HEK293 (cell line): ENCODE data around the gene DNAJC4.
A peak's percentile ranks its signal among the peaks of the same experiment; 100 is the strongest.

Experiments
- GLIS2 ChIP-seq: fragments of 450-650 bp; formaldehyde crosslinking; IDR thresholded peaks from 2 replicates; pipeline ENCODE4 v1.5.1; 2016; ENCODE audit warnings: missing biosample characterization, missing genetic modification characterization
- MYNN ChIP-seq: fragments of 450-650 bp; formaldehyde crosslinking; IDR thresholded peaks from 2 replicates; pipeline ENCODE4 v1.5.1; 2016; ENCODE audit warnings: missing biosample characterization, missing genetic modification characterization, borderline replicate concordance
- OVOL3 ChIP-seq: fragments of 450-650 bp; formaldehyde crosslinking; IDR thresholded peaks from 2 replicates; pipeline ENCODE4 v1.5.1; 2016; ENCODE audit warnings: missing biosample characterization, missing genetic modification characterization
- SETDB1 ChIP-seq: IDR thresholded peaks from one replicate; pipeline ENCODE4 v1.6.1; 2017; ENCODE audit warnings: mild to moderate bottlenecking, low read length, moderate library complexity, mixed read lengths; ENCODE audit not compliant: insufficient read length
- ZBTB21 ChIP-seq: fragments of 450-650 bp; formaldehyde crosslinking; IDR thresholded peaks from 2 replicates; pipeline ENCODE4 v1.5.1; 2017; ENCODE audit warnings: missing biosample characterization, missing genetic modification characterization
- ZNF121 ChIP-seq: fragments of 450-650 bp; formaldehyde crosslinking; IDR thresholded peaks from 2 replicates; pipeline ENCODE4 v1.5.1; 2016; ENCODE audit warnings: missing biosample characterization, missing genetic modification characterization
- ZNF133 ChIP-seq: fragments of 450-650 bp; formaldehyde crosslinking; IDR thresholded peaks from 2 replicates; pipeline ENCODE4 v1.5.1; 2016; ENCODE audit warnings: missing biosample characterization, missing genetic modification characterization
- ZNF311 ChIP-seq: fragments of 450-650 bp; formaldehyde crosslinking; IDR thresholded peaks from 2 replicates; pipeline ENCODE4 v1.5.1; 2017; ENCODE audit warnings: missing biosample characterization, missing genetic modification characterization, borderline replicate concordance
- ZNF341 ChIP-seq: fragments of 450-650 bp; formaldehyde crosslinking; IDR thresholded peaks from 2 replicates; pipeline ENCODE4; 2016; ENCODE audit warnings: low read depth, missing biosample characterization, missing genetic modification characterization
- ZNF354C ChIP-seq: fragments of 450-650 bp; formaldehyde crosslinking; IDR thresholded peaks from 2 replicates; pipeline ENCODE4 v1.5.1; 2016; ENCODE audit warnings: missing biosample characterization, missing genetic modification characterization, low read depth, borderline replicate concordance
- ZNF366 ChIP-seq: fragments of 450-650 bp; formaldehyde crosslinking; conservative IDR thresholded peaks from 2 replicates; pipeline ENCODE4 v1.5.1; 2016; ENCODE audit warnings: missing biosample characterization, missing genetic modification characterization
- ZNF394 ChIP-seq: fragments of 450-650 bp; formaldehyde crosslinking; IDR thresholded peaks from 2 replicates; pipeline ENCODE4 v1.5.1; 2016; ENCODE audit warnings: missing biosample characterization, missing genetic modification characterization, mild to moderate bottlenecking, moderate library complexity, borderline replicate concordance
- ZNF426 ChIP-seq: fragments of 450-650 bp; formaldehyde crosslinking; IDR thresholded peaks from 2 replicates; pipeline ENCODE4 v1.5.1; 2017; ENCODE audit warnings: missing biosample characterization, missing genetic modification characterization, mild to moderate bottlenecking, inconsistent platforms, moderate library complexity
- ZNF600 ChIP-seq: fragments of 450-650 bp; formaldehyde crosslinking; IDR thresholded peaks from 2 replicates; pipeline ENCODE4 v1.5.1; 2016; ENCODE audit warnings: missing biosample characterization, missing genetic modification characterization
- ZNF776 ChIP-seq: fragments of 450-650 bp; formaldehyde crosslinking; IDR thresholded peaks from 2 replicates; pipeline ENCODE4 v1.5.0; 2017; ENCODE audit warnings: missing biosample characterization, missing genetic modification characterization, borderline replicate concordance
- ZNF785 ChIP-seq: fragments of 450-650 bp; formaldehyde crosslinking; IDR thresholded peaks from 2 replicates; pipeline ENCODE4 v1.5.1; 2016; ENCODE audit warnings: missing biosample characterization, missing genetic modification characterization
- ZNF843 ChIP-seq: fragments of 450-650 bp; formaldehyde crosslinking; IDR thresholded peaks from 2 replicates; pipeline ENCODE4 v1.5.1; 2016; ENCODE audit warnings: missing biosample characterization, missing genetic modification characterization
- ZSCAN16 ChIP-seq: fragments of 450-650 bp; formaldehyde crosslinking; IDR thresholded peaks from 2 replicates; pipeline ENCODE4 v1.5.1; 2016; ENCODE audit warnings: missing biosample characterization, missing genetic modification characterization
- ZSCAN23 ChIP-seq: fragments of 450-650 bp; formaldehyde crosslinking; IDR thresholded peaks from 2 replicates; pipeline ENCODE4 v1.5.1; 2016; ENCODE audit warnings: missing biosample characterization, missing genetic modification characterization
- ZXDB ChIP-seq: fragments of 450-650 bp; formaldehyde crosslinking; IDR thresholded peaks from 2 replicates; pipeline ENCODE4 v1.5.1; 2016; ENCODE audit warnings: missing biosample characterization, missing genetic modification characterization
- TF ChIP-seq, protein P1 (sequence below): fragments of 450-650 bp; formaldehyde crosslinking; IDR thresholded peaks from 2 replicates; pipeline ENCODE4 v1.5.1; 2016; ENCODE audit warnings: missing biosample characterization, missing genetic modification characterization
- TF ChIP-seq, protein P2 (sequence below): fragments of 450-650 bp; formaldehyde crosslinking; IDR thresholded peaks from 2 replicates; pipeline ENCODE4 v1.5.1; 2016; ENCODE audit warnings: missing biosample characterization, missing genetic modification characterization
- TF ChIP-seq, protein P3 (sequence below): sonication (generic); formaldehyde crosslinking; IDR thresholded peaks from 2 replicates; pipeline ENCODE4 v1.8.1; 2022; ENCODE audit warnings: mild to moderate bottlenecking, moderate library complexity, missing genetic modification reagents
- TF ChIP-seq, protein P4 (sequence below): fragments of 450-650 bp; formaldehyde crosslinking; conservative IDR thresholded peaks from 2 replicates; pipeline ENCODE4 v1.5.1; 2016; ENCODE audit warnings: low read depth, missing biosample characterization, missing genetic modification characterization
- TF ChIP-seq, protein P5 (sequence below): fragments of 450-650 bp; IDR thresholded peaks from 2 replicates; pipeline ENCODE4 v1.5.1; 2018; ENCODE audit warnings: missing biosample characterization, mild to moderate bottlenecking, missing genetic modification characterization
- TF ChIP-seq, protein P6 (sequence below): fragments of 450-650 bp; formaldehyde crosslinking; IDR thresholded peaks from 2 replicates; pipeline ENCODE4 v1.5.1; 2016; ENCODE audit warnings: missing biosample characterization, missing genetic modification characterization

DNAJC4 gene

DNA sequence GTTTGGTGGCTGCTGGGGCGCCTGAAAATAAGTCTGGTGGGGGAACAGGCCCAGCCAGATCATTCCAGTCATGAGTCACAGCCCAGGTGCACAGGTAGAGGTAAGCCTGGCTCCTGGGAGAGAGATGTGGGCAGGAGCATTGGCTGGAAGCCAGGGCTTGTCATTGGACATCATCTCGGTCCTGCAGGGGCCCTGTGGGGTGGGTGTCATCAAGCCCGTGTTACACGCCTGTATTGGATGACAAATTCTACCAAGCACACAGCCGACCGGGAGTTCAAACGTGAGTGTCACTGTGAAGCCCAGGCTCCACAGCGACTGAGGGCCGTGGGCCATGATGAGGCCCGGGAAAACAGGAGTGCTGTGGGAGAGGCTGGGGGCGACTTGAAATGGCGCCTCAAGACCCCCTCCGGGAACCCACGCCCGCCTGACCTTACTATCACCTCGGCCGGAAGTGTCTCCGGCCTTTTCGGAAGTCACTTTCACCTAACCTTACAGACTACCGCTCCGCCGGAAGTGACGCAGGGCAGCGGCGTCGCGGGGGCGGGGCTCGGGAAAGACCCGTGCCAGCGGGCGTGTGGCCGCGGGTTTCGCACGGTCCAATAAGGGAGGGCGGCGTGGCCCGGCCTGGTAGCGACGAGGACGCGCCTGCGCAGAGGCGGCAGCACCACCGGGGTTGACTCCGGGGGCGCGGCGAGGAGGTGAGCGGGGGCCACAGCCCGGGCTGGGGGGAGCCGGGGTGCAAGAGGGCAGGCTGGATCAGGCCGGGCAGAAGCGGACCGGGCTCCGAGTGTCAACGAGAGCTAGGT lies 10.3 kb downstream of the DNAJC4 start, which contains the start of gene FKBP2 (continued):
- TF ChIP-seq ZSCAN16 (no peak), GLIS2 (tag by site-specific recombination) (peak; percentile 73), ZNF341 (tag by site-specific recombination) (peak; percentile 8; the same call in 1 of the 2 replicates), ZNF600 (no peak), ZXDB (tag by site-specific recombination) (peak; percentile 66), ZNF311 (no peak), ZSCAN23 (no peak), ZNF785 (no peak), MYNN (tag by site-specific recombination) (no peak), ZNF121 (tag by site-specific recombination) (no peak), ZNF776 (tag by site-specific recombination) (no peak), ZNF426 (tag by site-specific recombination) (no peak), ZNF354C (no peak), ZNF394 (tag by site-specific recombination) (no peak), OVOL3 (tag by site-specific recombination) (no peak), ZNF133 (tag by site-specific recombination) (no peak), SETDB1 (no peak), ZBTB21 (tag by site-specific recombination) (0 out of 2 replicates have a peak, but pooled peaks have one; percentile 58), ZNF843 (tag by site-specific recombination) (0 out of 2 replicates have a peak, but pooled peaks have one; percentile 10), ZNF366 (tag by site-specific recombination) (no peak)
- TF ChIP-seq, protein P1, sequence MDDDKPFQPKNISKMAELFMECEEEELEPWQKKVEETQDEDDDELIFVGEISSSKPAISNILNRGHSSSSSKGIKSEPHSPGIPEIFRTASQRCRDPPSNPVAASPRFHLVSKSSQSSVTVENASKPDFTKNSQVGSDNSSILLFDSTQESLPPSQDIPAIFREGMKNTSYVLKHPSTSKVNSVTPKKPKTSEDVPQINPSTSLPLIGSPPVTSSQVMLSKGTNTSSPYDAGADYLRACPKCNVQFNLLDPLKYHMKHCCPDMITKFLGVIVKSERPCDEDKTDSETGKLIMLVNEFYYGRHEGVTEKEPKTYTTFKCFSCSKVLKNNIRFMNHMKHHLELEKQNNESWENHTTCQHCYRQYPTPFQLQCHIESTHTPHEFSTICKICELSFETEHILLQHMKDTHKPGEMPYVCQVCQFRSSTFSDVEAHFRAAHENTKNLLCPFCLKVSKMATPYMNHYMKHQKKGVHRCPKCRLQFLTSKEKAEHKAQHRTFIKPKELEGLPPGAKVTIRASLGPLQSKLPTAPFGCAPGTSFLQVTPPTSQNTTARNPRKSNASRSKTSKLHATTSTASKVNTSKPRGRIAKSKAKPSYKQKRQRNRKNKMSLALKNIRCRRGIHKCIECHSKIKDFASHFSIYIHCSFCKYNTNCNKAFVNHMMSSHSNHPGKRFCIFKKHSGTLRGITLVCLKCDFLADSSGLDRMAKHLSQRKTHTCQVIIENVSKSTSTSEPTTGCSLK (tag by site-specific recombination), result no peak
- TF ChIP-seq, protein P2, sequence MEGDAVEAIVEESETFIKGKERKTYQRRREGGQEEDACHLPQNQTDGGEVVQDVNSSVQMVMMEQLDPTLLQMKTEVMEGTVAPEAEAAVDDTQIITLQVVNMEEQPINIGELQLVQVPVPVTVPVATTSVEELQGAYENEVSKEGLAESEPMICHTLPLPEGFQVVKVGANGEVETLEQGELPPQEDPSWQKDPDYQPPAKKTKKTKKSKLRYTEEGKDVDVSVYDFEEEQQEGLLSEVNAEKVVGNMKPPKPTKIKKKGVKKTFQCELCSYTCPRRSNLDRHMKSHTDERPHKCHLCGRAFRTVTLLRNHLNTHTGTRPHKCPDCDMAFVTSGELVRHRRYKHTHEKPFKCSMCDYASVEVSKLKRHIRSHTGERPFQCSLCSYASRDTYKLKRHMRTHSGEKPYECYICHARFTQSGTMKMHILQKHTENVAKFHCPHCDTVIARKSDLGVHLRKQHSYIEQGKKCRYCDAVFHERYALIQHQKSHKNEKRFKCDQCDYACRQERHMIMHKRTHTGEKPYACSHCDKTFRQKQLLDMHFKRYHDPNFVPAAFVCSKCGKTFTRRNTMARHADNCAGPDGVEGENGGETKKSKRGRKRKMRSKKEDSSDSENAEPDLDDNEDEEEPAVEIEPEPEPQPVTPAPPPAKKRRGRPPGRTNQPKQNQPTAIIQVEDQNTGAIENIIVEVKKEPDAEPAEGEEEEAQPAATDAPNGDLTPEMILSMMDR, result no peak
- TF ChIP-seq, protein P3, sequence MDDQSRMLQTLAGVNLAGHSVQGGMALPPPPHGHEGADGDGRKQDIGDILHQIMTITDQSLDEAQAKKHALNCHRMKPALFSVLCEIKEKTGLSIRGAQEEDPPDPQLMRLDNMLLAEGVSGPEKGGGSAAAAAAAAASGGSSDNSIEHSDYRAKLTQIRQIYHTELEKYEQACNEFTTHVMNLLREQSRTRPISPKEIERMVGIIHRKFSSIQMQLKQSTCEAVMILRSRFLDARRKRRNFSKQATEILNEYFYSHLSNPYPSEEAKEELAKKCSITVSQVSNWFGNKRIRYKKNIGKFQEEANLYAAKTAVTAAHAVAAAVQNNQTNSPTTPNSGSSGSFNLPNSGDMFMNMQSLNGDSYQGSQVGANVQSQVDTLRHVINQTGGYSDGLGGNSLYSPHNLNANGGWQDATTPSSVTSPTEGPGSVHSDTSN (CRISPR knock-in tag), result no peak; the same call in 1 of the 2 replicates
- TF ChIP-seq, protein P4, sequence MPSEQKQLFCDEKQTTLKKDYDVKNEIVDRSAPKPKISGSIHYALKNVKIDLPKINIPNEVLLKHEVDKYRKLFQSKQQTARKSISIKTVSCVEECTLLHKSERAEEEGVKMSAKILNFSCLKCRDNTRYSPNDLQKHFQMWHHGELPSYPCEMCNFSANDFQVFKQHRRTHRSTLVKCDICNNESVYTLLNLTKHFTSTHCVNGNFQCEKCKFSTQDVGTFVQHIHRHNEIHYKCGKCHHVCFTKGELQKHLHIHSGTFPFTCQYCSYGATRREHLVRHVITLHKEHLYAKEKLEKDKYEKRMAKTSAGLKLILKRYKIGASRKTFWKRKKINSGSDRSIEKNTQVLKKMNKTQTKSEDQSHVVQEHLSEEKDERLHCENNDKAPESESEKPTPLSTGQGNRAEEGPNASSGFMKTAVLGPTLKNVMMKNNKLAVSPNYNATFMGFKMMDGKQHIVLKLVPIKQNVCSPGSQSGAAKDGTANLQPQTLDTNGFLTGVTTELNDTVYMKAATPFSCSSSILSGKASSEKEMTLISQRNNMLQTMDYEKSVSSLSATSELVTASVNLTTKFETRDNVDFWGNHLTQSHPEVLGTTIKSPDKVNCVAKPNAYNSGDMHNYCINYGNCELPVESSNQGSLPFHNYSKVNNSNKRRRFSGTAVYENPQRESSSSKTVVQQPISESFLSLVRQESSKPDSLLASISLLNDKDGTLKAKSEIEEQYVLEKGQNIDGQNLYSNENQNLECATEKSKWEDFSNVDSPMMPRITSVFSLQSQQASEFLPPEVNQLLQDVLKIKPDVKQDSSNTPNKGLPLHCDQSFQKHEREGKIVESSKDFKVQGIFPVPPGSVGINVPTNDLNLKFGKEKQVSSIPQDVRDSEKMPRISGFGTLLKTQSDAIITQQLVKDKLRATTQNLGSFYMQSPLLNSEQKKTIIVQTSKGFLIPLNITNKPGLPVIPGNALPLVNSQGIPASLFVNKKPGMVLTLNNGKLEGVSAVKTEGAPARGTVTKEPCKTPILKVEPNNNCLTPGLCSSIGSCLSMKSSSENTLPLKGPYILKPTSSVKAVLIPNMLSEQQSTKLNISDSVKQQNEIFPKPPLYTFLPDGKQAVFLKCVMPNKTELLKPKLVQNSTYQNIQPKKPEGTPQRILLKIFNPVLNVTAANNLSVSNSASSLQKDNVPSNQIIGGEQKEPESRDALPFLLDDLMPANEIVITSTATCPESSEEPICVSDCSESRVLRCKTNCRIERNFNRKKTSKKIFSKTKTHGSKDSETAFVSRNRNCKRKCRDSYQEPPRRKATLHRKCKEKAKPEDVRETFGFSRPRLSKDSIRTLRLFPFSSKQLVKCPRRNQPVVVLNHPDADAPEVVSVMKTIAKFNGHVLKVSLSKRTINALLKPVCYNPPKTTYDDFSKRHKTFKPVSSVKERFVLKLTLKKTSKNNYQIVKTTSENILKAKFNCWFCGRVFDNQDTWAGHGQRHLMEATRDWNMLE (tag by site-specific recombination), result peak; percentile 79
- TF ChIP-seq, protein P5, sequence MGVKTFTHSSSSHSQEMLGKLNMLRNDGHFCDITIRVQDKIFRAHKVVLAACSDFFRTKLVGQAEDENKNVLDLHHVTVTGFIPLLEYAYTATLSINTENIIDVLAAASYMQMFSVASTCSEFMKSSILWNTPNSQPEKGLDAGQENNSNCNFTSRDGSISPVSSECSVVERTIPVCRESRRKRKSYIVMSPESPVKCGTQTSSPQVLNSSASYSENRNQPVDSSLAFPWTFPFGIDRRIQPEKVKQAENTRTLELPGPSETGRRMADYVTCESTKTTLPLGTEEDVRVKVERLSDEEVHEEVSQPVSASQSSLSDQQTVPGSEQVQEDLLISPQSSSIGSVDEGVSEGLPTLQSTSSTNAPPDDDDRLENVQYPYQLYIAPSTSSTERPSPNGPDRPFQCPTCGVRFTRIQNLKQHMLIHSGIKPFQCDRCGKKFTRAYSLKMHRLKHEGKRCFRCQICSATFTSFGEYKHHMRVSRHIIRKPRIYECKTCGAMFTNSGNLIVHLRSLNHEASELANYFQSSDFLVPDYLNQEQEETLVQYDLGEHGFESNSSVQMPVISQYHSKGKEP (tag by site-specific recombination), result no peak
- TF ChIP-seq, protein P6, sequence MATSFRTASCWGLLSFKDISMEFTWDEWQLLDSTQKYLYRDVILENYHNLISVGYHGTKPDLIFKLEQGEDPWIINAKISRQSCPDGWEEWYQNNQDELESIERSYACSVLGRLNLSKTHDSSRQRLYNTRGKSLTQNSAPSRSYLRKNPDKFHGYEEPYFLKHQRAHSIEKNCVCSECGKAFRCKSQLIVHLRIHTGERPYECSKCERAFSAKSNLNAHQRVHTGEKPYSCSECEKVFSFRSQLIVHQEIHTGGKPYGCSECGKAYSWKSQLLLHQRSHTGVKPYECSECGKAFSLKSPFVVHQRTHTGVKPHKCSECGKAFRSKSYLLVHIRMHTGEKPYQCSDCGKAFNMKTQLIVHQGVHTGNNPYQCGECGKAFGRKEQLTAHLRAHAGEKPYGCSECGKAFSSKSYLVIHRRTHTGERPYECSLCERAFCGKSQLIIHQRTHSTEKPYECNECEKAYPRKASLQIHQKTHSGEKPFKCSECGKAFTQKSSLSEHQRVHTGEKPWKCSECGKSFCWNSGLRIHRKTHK (tag by site-specific recombination), result no peak
